B cell (primary cell): ENCODE measurements around the gene LAMTOR3. TPM values are rescaled to one million over a fixed set of nuclear protein-coding genes. Genes with fewer than 3 reads are reported as not detected.

ENCODE experiments used
- ATAC-seq: fragments of 200-7000 bp; cut with Tn5 transposase; one replicate; pipeline ENCODE4 v1.10.0; 2021; ENCODE audit warnings: low read depth, mild to moderate bottlenecking, moderate number of reproducible peaks, moderate library complexity
- CTCF ChIA-PET: fragments of 350-600 bp; sonication (Branson Sonifier 250); formaldehyde crosslinking; loops from one replicate; lab custom pipeline; 2021; ENCODE audit warnings: antibody characterized with exemption, inconsistent platforms; lab: Charles Lee
- POLR2A ChIA-PET: fragments of 350-600 bp; sonication (Branson Sonifier 250); formaldehyde crosslinking; loops from one replicate; lab custom pipeline; 2021; ENCODE audit warnings: antibody characterized with exemption; lab: Charles Lee
- DNase-seq: peaks from one replicate; pipeline ENCODE4 v3.0.0; 2013
- H2AFZ ChIP-seq: 2 replicates; pipeline ENCODE4 v1.6.1; 2012; ENCODE audit warnings: mild to moderate bottlenecking, low read depth, low read length; ENCODE audit not compliant: insufficient read depth, poor library complexity, severe bottlenecking
- H3K27ac ChIP-seq, 2 donors: 1 replicate in 1 of 2; 2 replicates in 1 of 2; pipeline ENCODE4 v1.5.1; 2012 to 2013; ENCODE audit warnings: low read length in 2 of 2, mild to moderate bottlenecking in 2 of 2, moderate library complexity in 1 of 2
- H3K27me3 ChIP-seq, 4 experiments: fragments of 200-600 bp in 1 of 4; sonication (generic) in 1 of 4; replicated peaks in 1 of 4; 1 replicate in 2 of 4; 2 replicates in 2 of 4; pipeline versions ENCODE4 v1.6.1 to v1.7.0; 2013 to 2016; ENCODE audit warnings: low read length in 3 of 4, mild to moderate bottlenecking in 2 of 4, mixed read lengths in 1 of 4, moderate library complexity in 1 of 4; ENCODE audit not compliant: insufficient read depth in 4 of 4, control insufficient read depth in 3 of 4; ENCODE audit errors: control extremely low read depth in 1 of 4
- H3K36me3 ChIP-seq, 2 experiments: replicated peaks in 1 of 2; 1 replicate in 1 of 2; 2 replicates in 1 of 2; pipeline versions ENCODE4 v1.6.1 to v1.7.1; 2013; ENCODE audit warnings: low read length in 1 of 2; ENCODE audit not compliant: insufficient read depth in 2 of 2, control insufficient read depth in 1 of 2; ENCODE audit errors: control extremely low read depth in 1 of 2, extremely low read depth in 1 of 2
- H3K4me1 ChIP-seq, 2 donors: fragments of 200-600 bp in 1 of 2; sonication (generic) in 1 of 2; 1 replicate in 1 of 2; 2 replicates in 1 of 2; pipeline versions ENCODE4 v1.5.1 to v1.6.1; 2013 to 2017; ENCODE audit warnings: low read length in 2 of 2; ENCODE audit not compliant: control insufficient read depth in 2 of 2, insufficient read depth in 2 of 2
- H3K4me2 ChIP-seq: replicated peaks from 2 replicates; pipeline ENCODE3; 2012; ENCODE audit warnings: mild to moderate bottlenecking, low read depth, low read length; ENCODE audit not compliant: poor library complexity, severe bottlenecking
- H3K4me3 ChIP-seq, 5 experiments: fragments of 200-600 bp in 1 of 5; sonication (generic) in 1 of 5; 1 replicate in 3 of 5; 2 replicates in 2 of 5; pipeline versions ENCODE4 v1.5.1 to v1.7.0; 2011 to 2016; ENCODE audit warnings: low read length in 4 of 5, mild to moderate bottlenecking in 4 of 5, low read depth in 2 of 5, control low read depth in 1 of 5, moderate library complexity in 1 of 5; ENCODE audit not compliant: insufficient read depth in 1 of 5; ENCODE audit errors: control extremely low read depth in 1 of 5, extremely low read depth in 1 of 5
- H3K79me2 ChIP-seq: fragments of 200-600 bp; sonication (generic); one replicate; pipeline ENCODE4 v1.6.0; 2016; ENCODE audit warnings: low read length; ENCODE audit not compliant: control insufficient read depth, insufficient read depth
- H3K9ac ChIP-seq: fragments of 200-600 bp; sonication (generic); 2 replicates; pipeline ENCODE4 v1.6.1; 2017; ENCODE audit warnings: mild to moderate bottlenecking, low read length, moderate library complexity
- H3K9me3 ChIP-seq, 3 donors: one replicate each; pipeline versions ENCODE4 v1.6.1 to v1.7.1; 2013; ENCODE audit warnings: low read length in 2 of 3; ENCODE audit not compliant: control insufficient read depth in 2 of 3, insufficient read depth in 1 of 3; ENCODE audit errors: control extremely low read depth in 1 of 3
- H4K20me1 ChIP-seq: 2 replicates; pipeline ENCODE4 v1.6.0; 2012; ENCODE audit warnings: mild to moderate bottlenecking, low read length; ENCODE audit not compliant: insufficient read depth, control insufficient read depth, poor library complexity, severe bottlenecking
- H3K27ac Mint-ChIP-seq: one replicate; pipeline ENCODE4 v1.8.0; 2021; ENCODE audit warnings: mixed read lengths
- H3K27me3 Mint-ChIP-seq: one replicate; pipeline ENCODE4 v1.8.0; 2021; ENCODE audit warnings: mixed read lengths
- H3K4me1 Mint-ChIP-seq: one replicate; pipeline ENCODE4 v1.8.0; 2021; ENCODE audit warnings: mixed read lengths
- H3K4me3 Mint-ChIP-seq: one replicate; pipeline ENCODE4 v1.8.0; 2021; ENCODE audit warnings: mixed read lengths
- H3K9me3 Mint-ChIP-seq: one replicate; pipeline ENCODE4 v1.8.0; 2022; ENCODE audit warnings: mixed read lengths; ENCODE audit not compliant: insufficient read depth
- CTCF ChIP-seq: fragments of 200-600 bp; IDR thresholded peaks from one replicate; pipeline ENCODE4 v1.8.0; 2022; ENCODE audit warnings: antibody characterized with exemption, mild to moderate bottlenecking
- EZH2 ChIP-seq: IDR thresholded peaks from 2 replicates; pipeline ENCODE4 v1.6.1; 2012; ENCODE audit warnings: borderline replicate concordance, low read depth, mild to moderate bottlenecking, moderate library complexity, low read length; ENCODE audit not compliant: insufficient read depth, poor library complexity, severe bottlenecking
- WGBS: methylation state at CpG from one replicate; pipeline ENCODE4 v1.1.5; 2013; ENCODE audit warnings: missing lambda C conversion rate; ENCODE audit not compliant: insufficient coverage; 5-methylcytosine and 5-hydroxymethylcytosine counted together
- intact Hi-C: fragments of 100-400 bp; cut with micrococcal nuclease; formaldehyde crosslinking; loops from one replicate; pipeline ENCODE4 v1.10.0; 2022
- polyA plus RNA-seq: library from polyadenylated mRNA; depleted of rRNA; stranded (reverse); fragments of >200 nt; gene quantifications from 2 replicates; pipeline ENCODE4 v1.2.3, GENCODE V29; 2012
- total RNA-seq, 2 donors: library from RNA; stranded (reverse); fragments of 120-200 nt in 1 of 2; gene quantifications; 1 replicate in 1 of 2; 2 replicates in 1 of 2; pipeline versions ENCODE4 v1.2.3 to v1.2.4, GENCODE V29; 2013 to 2022

LAMTOR3 gene
- total and polyA plus RNA-seq, 2 donors (not counting 1 experiment from before 2014, with no cell fraction given), result 8.0 to 18.0 TPM

GRCh38 chr4:99868126-99868596 lies 26.1 kb downstream of the LAMTOR3 start:
- WGBS, result 97% methylated on average over 6 of the region's 8 CpGs
- Histone ChIP-seq H3K79me2 (peaks cover 10% of the 10 kb centered on the region), H3K4me3 (no peak overlapping the region), H3K36me3 (peaks cover 20 to 74% of the 10 kb centered on the region in 2 experiments), H3K9ac (no peak overlapping the region), H3K27ac (peak overlapping the region in 1 of 2 donors; percentile 39), H4K20me1 (no peaks in the 10 kb centered on the region), H3K4me1 (no peaks in the 10 kb centered on the region), H2AFZ (no peak overlapping the region), H3K27me3 (no peaks in the 10 kb centered on the region), H3K4me2 (no peak overlapping the region), H3K9me3 (no peaks in the 10 kb centered on the region)
- ATAC-seq (no peak), DNase-seq (no peak)
- Mint-ChIP-seq H3K4me1 (no peaks in the 10 kb centered on the region), H3K27ac (no peak overlapping the region), H3K9me3 (no peaks in the 10 kb centered on the region), H3K27me3 (no peaks in the 10 kb centered on the region), H3K4me3 (no peak overlapping the region)
- ChIA-PET POLR2A (no interaction called here), CTCF (interaction anchor here (1.0 kb wide), 1 partner anchor 57 kb away, joined by 4 read pairs; no protein-coding TSS in a partner anchor)
- intact Hi-C loops, result no loop called here
- TF ChIP-seq CTCF (no peak), EZH2 (no peak)

GRCh38 chr4:99863804-99864203 lies 30.4 kb downstream of the LAMTOR3 start:
- Histone ChIP-seq H3K79me2 (peaks cover 46% of the 10 kb centered on the region), H2AFZ (no peak overlapping the region), H3K9me3 (no peaks in the 10 kb centered on the region), H3K4me1 (peaks cover 18 to 21% of the 10 kb centered on the region in 2 donors), H3K27me3 (no peaks in the 10 kb centered on the region), H3K4me3 (no peak overlapping the region), H4K20me1 (peaks cover 21% of the 10 kb centered on the region), H3K36me3 (peaks cover 31 to 63% of the 10 kb centered on the region in 2 experiments), H3K9ac (no peak overlapping the region), H3K27ac (peak overlapping the region in 1 of 2 donors; percentile 5), H3K4me2 (no peak overlapping the region)
- ChIA-PET POLR2A (interaction anchor here (0.7 kb wide), 1 partner anchor 1484 kb away, joined by 3 read pairs; no protein-coding TSS in a partner anchor), CTCF (interaction anchor here (0.9 to 1.9 kb wide), 4 partner anchors 21 to 56 kb away, joined by 3 to 8 read pairs (median 4); no protein-coding TSS in a partner anchor)
- intact Hi-C loops, result no loop called here
- no CpG with 5 or more reads among the region's 3 CpGs for WGBS
- Mint-ChIP-seq H3K4me1 (peaks cover 26% of the 10 kb centered on the region), H3K4me3 (no peak overlapping the region), H3K27me3 (no peaks in the 10 kb centered on the region), H3K27ac (peak overlapping the region; percentile 10), H3K9me3 (no peaks in the 10 kb centered on the region)
- DNase-seq (no peak), ATAC-seq (no peak)
- TF ChIP-seq CTCF (no peak), EZH2 (no peak)
